ENCODE results near the gene HBS1L.

GRCh38 chr6:135081966-135082365 is 27.3 kb upstream of the HBS1L start:
- TF ChIP-seq CTCF (IDR thresholded peaks at IDR 0.05; ENCODE audit: insufficient read depth, low read length, poor library complexity, severe bottlenecking) (no peak), EZH2phosphoT487 (conservative IDR thresholded peaks at IDR 0.05; ENCODE audit: low read length) (no peak)

Data from SU-DHL-6 (cell line).